HG02571 (cell line): Measurements from ENCODE around the gene GTF2I.
"Not testable (repeated sequence)": the region's sequence is repeated elsewhere in the genome, so short reads cannot be mapped to it uniquely, and the experiment has no call there.

ENCODE experiments used
- ATAC-seq: cut with Tn5 transposase; IDR thresholded peaks from one replicate; pipeline ENCODE4 v1.9.1; 2021; ENCODE audit warnings: mild to moderate bottlenecking, moderate library complexity; ENCODE audit not compliant: unreplicated experiment

The GTF2I gene

DNA sequence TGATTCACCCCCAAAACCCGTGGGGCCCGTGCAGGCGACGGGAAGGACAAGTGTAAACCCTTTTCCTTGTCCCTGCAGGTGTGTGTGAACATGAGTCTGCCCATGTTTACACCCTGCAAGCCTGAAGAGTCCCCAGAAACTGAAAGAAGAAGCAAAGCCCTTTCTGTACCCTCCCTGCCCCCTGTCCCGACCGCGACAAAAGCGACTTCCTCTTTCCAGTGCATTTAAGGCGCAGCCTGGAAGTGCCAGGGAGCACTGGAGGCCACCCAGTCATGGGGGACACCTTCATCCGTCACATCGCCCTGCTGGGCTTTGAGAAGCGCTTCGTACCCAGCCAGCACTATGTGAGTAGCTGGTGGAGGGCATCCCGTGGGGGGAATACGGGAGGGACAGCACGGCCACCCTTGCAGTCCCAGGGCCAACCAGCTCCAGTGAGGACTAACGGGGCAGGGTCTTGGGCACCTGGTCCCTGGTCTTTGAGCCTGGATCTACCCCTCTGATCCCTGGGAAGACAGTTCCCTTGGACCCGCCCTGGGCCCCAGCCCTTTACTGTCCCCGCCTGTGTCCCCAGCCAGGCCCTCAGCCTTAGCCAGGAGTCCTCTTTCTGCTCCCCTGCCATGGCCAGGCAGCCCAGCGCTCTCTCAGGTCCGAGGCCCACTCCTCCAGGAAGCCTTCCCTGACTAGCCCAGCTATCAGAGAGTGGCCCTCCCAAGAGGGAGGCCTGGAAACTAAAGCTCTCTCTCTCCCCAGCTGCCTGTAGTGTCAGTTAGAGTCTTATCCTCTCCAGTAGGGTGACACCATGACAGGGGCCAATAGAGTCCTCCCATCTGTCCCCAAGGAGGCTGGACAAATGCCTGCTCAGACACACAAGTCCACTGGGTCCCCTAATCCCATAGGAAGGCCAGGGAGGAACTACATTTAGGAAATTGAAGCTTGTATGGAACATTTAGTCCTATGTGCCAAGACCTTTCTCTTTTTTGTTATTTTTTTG is 116.5 kb downstream of the GTF2I start, which contains the start of gene NCF1:
Gene NCF1, plus strand, starts transcription at position 252 of the 991 bp plus-strand sequence. Its CDS starts 21 bp downstream, at position 273.
- peak; percentile 80 for ATAC-seq

DNA sequence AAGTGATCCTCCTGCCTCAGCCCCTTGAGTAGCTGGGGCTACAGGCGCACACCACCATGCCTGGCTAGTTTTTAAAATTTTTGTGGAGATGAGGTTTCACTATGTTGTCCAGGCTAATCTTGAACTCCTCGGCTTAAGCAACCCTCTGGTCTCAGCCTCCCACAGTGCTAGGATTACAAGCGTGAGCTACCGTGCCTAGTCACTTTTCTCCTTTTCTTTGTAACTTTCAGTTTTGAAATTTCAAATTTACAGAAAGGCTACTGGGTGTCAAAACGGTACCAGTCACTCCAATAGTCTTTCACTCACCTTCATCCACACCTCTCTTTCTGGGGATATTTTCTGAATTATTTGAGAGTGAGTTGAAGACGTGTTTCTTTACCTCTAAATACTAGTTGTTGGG is 117.6 kb downstream of the GTF2I start:
- not testable (repeated sequence) for ATAC-seq

DNA sequence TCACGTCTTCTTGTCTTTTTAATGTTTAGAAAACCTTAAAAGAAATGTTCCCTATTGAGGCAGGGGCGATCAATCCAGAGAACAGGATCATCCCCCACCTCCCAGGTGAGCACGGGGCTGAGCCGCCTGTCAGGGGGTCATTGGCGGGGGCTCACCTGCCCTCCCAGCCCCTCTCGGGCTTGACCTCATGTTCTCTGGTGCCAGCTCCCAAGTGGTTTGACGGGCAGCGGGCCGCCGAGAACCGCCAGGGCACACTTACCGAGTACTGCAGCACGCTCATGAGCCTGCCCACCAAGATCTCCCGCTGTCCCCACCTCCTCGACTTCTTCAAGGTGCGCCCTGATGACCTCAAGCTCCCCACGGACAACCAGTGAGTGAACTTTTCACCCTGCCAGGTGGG is 121.5 kb downstream of the GTF2I start:
- not testable (repeated sequence) for ATAC-seq

DNA sequence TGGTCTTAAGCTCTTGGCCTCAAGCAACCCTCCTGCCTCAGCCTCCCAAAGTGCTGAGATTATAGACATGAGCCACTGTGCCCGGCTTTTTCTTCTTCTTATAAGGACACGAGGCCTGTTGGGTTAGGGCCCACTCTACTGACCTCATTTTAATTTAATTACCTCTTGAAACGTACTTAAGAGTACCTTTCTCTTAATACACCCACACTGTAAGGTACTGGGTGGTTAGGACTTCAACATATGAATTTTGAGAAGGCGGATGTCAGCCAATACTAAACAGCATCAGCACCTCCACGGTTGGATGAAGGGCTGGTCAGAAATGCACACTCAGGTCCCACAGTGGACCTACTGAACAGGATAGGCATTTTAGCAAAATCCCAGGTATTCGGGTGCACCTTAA is 124.2 kb downstream of the GTF2I start:
- not testable (repeated sequence) for ATAC-seq

DNA sequence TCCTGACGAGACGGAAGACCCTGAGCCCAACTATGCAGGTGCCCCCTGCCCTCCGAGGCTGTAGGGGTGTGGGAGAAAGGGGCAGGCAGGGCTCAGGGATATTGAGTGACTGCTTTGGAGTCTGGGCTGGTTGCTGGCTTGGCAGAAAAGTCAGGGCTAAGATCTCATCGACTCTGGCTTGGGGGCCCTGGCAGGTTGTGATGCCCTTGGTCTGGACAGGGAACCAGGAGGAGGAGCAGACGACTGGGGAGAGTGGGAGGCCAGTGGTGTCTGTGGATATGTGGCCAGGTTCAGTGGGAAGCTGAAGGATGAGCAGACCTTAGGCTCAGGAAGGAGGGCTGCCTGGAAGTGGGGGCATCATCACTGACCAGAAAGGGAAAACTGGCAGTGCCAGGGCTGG is 126.1 kb downstream of the GTF2I start:
- not testable (repeated sequence) for ATAC-seq

DNA sequence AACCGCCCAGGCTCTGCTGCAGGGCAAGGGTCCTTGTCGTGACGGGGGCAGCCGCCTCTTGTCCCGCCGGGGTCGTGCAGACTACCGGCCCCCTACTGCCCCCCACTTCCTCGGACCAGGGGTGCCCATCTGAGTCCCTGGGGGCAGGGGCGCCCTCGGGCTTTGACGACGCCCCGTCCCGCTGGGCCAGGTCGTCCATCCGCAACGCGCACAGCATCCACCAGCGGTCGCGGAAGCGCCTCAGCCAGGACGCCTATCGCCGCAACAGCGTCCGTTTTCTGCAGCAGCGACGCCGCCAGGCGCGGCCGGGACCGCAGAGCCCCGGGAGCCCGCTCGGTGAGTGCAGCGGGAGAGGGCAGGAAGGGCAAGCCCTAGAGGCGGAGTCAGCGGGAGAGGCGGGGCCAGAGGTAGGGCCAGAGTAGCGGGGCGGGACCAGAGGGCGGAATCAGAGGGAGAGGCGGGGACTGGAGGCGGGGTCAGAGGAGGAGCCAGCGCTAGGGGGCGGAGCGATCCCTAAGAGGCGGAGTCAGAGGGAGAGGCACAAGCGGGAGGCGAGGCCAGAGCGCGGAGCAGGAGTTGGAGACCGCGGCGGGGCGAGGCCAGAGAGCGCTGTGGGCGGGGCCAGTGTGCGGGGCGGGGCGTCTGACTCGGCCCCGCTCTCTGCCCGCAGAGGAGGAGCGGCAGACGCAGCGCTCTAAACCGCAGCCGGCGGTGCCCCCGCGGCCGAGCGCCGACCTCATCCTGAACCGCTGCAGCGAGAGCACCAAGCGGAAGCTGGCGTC is 131.0 kb downstream of the GTF2I start:
- ATAC-seq, result peak; percentile 85

DNA sequence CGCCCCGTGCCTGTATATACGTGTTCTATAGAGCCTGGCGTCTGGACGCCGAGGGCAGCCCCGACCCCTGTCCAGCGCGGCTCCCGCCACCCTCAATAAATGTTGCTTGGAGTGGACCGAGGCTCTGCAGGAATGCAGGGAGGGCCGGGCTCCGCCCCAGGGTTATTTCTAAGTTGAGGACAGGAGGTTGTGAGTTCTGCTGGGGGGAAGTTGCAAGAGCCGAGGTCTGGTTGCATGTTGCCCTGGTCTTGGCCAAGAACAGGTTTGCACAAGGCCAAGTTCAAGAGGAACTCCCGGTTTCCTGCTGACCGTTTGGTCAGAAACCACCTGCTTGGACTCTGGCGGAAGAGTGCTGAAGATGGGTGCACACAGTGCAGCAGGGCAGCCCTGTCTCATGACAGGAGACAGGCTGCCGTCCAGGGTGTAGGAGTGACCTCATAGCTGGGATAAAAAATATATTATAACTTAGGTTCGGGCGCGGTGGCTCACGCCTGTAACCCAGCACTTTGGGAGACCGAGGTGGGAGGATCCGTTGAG is 131.8 kb downstream of the GTF2I start:
- ATAC-seq, result peak; percentile 2

DNA sequence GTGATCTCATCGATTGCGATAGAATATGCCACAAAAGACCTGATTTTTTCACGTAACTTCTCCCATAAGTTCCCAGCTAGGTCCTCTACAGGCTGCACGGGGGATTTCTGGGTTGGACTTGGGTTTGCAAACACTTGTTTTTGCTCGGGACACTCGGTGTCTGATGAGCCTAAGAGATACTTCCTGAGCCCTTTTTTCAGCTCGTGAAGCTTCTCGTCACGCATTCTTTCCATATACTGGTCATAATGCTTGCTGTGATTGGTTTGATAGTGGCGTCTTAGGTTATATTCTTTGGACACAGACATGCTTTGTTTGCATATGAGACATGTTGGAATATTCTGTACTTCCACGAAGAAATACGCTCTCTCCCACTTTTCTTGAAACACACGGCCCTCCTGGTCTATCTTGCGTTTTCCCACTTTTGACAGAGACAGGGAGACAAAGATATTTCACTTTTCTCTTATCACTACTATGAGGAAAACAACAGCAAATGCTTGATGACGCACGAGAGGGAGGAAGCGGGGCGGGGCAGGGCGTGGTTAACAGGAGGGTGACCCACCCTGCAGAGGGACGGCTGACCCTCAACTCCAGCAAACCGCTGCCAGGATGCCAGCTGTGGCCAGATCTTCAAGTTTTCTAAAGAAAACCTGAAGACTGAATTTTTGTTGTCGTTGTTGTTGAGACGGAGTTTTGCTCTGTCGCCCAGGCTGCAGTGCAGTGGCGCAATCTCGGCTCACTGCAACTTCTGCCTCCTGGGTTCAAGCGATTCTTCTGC is 140.5 kb downstream of the GTF2I start:
- ATAC-seq, result not testable (repeated sequence)

DNA sequence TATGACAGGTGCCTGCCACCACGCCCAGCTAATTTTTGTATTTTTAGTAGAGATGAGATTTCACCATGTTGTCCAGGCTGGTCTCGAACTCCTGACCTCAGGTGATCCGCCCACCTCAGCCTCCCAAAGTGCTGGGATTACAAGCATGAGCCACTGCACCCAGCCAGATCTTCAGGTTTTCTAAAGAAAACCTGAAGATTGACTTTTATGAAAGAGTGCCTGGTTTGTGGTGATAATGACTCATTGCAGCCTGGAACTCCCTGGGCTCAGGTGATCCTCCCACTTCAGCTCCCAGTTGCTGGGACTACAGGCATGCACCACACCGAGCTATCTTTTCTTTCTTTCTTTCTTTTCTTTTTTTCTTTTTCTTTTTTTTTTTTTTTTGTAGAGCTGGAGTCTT is 141.1 kb downstream of the GTF2I start:
- not testable (repeated sequence) for ATAC-seq
